ENCODE results near the gene ADAMTS17.

ADAMTS17 gene

DNA sequence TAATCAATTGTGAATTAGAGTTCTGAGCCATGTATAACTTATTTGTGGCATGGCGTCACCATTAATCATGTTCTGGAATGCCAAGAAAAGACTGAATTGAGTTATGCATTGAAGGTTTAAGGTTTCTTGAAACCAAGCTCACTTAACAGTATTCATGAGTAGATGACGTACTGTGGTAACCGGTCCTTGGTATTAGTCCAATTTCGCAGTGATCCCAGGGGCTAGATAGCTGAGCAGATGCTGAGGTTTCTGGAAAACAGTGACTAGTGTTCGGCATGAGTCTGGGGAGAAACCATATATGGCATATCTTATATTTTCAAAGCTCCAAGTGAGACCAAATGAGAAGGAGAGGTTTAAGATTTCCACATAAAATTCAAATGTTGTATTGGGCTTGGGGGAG is 390.3 kb downstream of the ADAMTS17 start:
- DNase-seq (ENCODE audit: low read depth), result no peak

GRCh38 chr15:99944131-99944530 is 397.6 kb downstream of the ADAMTS17 start:
- DNase-seq (ENCODE audit: low read depth), result no peak

DNA sequence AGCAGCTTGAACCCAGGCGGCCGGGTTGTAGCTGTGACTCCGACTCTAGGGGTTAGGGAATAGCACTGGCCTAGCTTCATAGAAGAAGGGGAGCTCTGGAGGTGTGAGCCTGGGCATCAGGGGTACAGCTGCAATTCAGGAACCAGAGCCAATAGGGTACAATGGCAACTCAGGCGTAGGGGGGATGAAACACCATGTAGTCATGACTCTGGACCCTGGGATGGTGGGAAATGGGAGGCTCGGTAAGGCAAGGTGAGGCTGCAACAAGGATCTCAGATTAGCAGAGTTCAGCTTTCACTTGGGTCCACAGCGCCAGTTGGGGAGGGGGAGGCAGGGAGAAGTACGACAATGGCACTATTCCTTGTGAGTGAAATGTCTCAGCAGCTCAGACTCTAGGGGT is 398.3 kb downstream of the ADAMTS17 start:
- DNase-seq (ENCODE audit: low read depth), result no peak

DNA sequence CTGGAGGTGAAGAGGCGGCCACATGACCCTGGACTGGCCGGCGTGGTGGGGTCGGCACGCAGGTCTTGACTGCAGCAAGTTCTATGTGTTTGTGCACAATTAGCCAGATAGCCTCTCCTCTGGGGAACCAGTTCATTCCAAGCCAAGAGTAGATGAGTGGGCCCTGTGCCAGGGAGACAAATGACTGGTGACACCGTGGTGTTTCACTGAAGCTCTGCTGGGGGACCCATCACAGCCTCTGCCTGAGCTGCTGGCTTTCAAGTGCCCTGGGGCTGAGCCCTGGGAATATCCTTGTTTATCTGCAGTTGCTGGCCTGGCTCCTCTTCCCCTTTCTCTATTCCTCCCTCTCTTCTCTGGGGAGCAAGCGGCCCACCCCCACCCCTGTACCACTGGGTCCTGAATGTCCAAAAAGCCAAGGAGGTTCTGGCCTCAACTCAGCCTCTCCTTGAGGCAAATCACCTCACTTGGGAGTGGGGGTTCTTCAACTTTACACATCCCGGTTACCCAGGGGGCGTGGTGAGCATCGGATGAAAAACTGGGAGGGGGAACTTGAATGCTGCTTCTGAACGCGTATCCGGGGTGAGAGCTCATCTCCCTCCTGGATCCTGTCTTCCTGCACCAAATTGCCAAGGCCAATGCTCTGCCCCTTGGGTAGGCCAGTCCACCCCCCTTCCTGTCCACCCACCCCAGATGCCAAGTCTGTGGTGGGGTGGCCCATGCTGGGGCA is 408.9 kb downstream of the ADAMTS17 start:
- no peak for DNase-seq (ENCODE audit: low read depth)

DNA sequence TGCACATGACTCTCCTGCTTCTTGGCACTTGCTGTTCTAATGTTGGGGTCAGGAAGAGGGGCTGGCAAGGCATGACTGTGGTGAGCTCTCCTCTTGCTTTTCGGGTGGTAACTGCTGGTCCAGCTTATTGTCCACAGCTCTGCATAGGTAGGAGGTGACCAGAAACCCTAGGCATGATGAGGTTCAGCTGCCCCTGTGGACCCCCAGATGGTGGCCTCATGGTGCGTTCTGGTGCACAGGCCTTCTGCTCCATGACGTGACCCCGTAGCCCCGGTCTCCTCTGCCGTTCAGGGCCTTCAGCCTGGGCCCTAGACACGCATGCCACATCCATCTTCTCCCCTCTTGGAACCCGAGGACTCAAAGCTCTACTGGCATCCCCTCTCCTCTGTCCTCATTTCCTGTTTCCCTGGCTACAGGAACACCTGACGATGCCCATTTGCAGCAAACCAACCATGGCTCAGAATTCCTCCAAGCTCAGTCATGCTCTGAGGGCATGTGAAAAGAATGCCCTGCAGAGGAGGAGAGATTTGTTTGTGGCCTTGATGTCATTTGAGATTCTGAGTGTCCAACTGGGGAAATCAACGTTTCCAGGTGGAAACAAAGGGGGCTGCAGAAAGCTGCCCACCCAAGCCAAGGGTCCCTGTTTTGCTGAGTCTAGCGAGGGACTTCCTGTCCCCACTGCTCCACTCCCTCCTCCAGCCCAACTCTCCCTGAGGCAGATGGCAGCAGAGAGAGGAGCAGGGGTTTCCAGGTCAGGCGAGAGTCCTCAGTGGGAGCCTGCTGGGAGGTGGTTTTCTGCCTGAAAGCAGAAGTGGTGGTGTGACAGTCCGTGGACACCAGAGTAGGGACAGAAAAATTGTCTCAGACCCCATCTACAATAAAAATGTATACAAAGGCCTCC is 409.8 kb downstream of the ADAMTS17 start:
- DNase-seq (ENCODE audit: low read depth), result no peak

GRCh38 chr15:99930696-99931095 is 411.1 kb downstream of the ADAMTS17 start:
- no peak for DNase-seq (ENCODE audit: low read depth)

- no peak for DNase-seq (ENCODE audit: low read depth)
Measured at GRCh38 chr15:99929266-99929665, 412.5 kb downstream of the ADAMTS17 start.

DNA sequence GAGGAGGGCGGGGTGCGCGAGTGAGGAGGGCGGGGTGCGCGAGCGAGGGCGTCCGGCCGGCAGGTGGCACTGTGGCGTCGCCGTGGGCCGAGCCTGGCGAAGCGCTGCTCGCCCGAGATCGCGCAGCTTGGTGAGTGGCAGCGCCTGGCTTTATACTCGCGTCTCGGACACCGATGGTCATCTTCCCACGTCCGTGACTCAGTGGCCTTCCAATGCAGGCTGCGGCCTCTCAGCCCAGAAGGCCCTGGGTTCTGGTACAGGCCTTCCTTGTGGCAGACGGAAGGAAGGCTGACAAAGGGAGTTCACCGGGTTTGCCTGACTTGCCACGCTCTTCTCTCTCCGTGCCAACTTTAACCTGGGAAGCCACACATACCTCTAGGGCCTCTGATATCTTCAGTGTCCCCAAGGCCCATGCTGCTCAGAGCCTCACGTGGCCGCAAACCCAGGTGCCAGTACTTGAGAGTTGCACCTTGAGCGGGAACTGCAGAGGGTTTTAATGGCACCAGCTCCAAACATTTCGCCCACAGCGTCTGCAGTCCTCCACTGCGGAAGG is 413.3 kb downstream of the ADAMTS17 start:
- peak; percentile 82 for DNase-seq (ENCODE audit: low read depth)

DNA sequence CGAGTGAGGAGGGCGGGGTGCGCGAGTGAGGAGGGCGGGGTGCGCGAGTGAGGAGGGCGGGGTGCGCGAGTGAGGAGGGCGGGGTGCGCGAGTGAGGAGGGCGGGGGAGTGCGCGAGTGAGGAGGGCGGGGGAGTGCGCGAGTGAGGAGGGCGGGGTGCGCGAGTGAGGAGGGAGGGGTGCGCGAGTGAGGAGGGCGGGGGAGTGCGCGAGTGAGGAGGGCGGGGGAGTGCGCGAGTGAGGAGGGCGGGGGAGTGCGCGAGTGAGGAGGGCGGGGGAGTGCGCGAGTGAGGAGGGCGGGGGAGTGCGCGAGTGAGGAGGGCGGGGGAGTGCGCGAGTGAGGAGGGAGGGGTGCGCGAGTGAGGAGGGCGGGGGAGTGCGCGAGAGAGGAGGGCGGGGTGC is 415.2 kb downstream of the ADAMTS17 start:
- DNase-seq (ENCODE audit: low read depth), result peak; percentile 19

GRCh38 chr15:99925661-99926461 is 415.9 kb downstream of the ADAMTS17 start:
- peak; percentile 71 for DNase-seq (ENCODE audit: low read depth)

GRCh38 chr15:99923711-99924110 is 418.1 kb downstream of the ADAMTS17 start:
- no peak for DNase-seq (ENCODE audit: low read depth)

All from activated T-helper 9 cell treated with anti-CD3 and anti-CD28 coated beads, Interleukin-2, amount 50 U/mL, for 16 hours (primary cell).